ENCODE data around the gene APOLD1. TPM values are rescaled to one million over a fixed set of nuclear protein-coding genes. Genes with fewer than 3 reads are reported as not detected.
A peak's percentile ranks its signal among the peaks of the same experiment; 100 is the strongest.

APOLD1 gene
- polyA plus RNA-seq, 2 donors: 0.77 to 2.4 TPM

DNA sequence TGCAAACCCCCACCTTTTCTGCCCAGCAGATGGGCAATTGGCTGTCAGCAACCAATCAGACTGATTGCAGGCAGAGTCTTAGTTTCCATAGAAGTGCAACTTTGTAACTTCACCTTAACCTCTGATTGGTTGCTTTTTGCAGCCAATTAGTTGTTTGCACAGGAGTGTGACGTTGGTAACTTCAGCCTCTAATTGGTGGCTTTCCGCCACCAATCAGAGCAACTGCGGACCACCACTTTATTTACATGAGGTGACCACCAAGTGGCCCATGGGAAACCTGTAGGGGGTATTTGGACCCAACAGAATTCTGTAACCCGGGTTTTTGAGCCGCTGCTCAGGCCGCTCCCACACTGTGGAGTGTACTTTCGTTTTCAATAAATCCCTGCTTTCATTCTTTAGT is 36.0 kb upstream of the APOLD1 start:
- Histone ChIP-seq H3K27me3 (ENCODE audit: control insufficient read depth in 1 of 2, insufficient read depth in 2 of 2, low read length in 2 of 2) (no peaks in the 10 kb centered on the region), H3K4me1 (ENCODE audit: control insufficient read depth in 2 of 2, insufficient read depth in 2 of 2, low read length in 1 of 2) (peaks cover 0 to 2% of the 10 kb centered on the region in 2 donors), H3K4me3 (ENCODE audit: low read depth in 1 of 2, low read length in 2 of 2) (peak overlapping the region; percentile 20 to 49), H3K9me3 (ENCODE audit: control insufficient read depth in 2 of 2, insufficient read depth in 1 of 2, low read depth in 1 of 2, low read length in 1 of 2) (no peaks in the 10 kb centered on the region), H3K36me3 (ENCODE audit: control insufficient read depth in 2 of 2, insufficient read depth in 2 of 2, low read length in 1 of 2) (no peaks in the 10 kb centered on the region), H3K27ac (ENCODE audit: low read depth in 2 of 2, low read length in 1 of 2) (no peak overlapping the region)
- 52 to 68% methylated on average over 7 of the region's 7 CpGs for WGBS, 2 donors

DNA sequence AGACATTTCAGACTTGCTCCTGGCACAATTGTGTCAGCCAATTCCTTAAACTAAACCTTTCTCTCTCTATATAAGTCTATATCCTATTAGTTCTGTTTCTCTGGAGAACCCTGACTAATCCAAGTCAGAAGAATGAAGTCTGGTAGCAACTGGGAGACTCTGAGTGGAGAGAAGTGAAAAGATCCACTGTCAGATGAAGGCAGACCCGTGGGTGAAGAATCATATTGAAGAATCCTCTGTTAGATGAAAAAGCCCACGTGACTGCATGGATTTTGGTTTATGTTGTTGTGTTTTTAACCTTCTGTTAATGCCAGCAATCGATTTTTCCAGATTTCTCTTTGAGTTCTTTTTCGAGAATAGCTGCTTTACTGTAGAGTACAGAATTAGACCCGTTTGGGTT is 29.5 kb upstream of the APOLD1 start:
- H3K9me3 ChIP-seq (ENCODE audit: control insufficient read depth in 2 of 2, insufficient read depth in 1 of 2, low read depth in 1 of 2, low read length in 1 of 2): no peaks in the 10 kb centered on the region
- no peak overlapping the region for H3K4me3 ChIP-seq (ENCODE audit: low read depth in 1 of 2, low read length in 2 of 2)
- WGBS, 2 donors: 78 to 83% methylated on average over 5 of the region's 5 CpGs
- no peaks in the 10 kb centered on the region for H3K27me3 ChIP-seq (ENCODE audit: control insufficient read depth in 1 of 2, insufficient read depth in 2 of 2, low read length in 2 of 2)
- H3K4me1 ChIP-seq (ENCODE audit: control insufficient read depth in 2 of 2, insufficient read depth in 2 of 2, low read length in 1 of 2): no peaks in the 10 kb centered on the region
- H3K27ac ChIP-seq (ENCODE audit: low read depth in 2 of 2, low read length in 1 of 2): no peak overlapping the region
- H3K36me3 ChIP-seq (ENCODE audit: control insufficient read depth in 2 of 2, insufficient read depth in 2 of 2, low read length in 1 of 2): no peaks in the 10 kb centered on the region

- 86 to 88% methylated on average over 2 of the region's 2 CpGs for WGBS, 2 donors
Measured at GRCh38 chr12:12757121-12757520, 28.3 kb upstream of the APOLD1 start.

DNA sequence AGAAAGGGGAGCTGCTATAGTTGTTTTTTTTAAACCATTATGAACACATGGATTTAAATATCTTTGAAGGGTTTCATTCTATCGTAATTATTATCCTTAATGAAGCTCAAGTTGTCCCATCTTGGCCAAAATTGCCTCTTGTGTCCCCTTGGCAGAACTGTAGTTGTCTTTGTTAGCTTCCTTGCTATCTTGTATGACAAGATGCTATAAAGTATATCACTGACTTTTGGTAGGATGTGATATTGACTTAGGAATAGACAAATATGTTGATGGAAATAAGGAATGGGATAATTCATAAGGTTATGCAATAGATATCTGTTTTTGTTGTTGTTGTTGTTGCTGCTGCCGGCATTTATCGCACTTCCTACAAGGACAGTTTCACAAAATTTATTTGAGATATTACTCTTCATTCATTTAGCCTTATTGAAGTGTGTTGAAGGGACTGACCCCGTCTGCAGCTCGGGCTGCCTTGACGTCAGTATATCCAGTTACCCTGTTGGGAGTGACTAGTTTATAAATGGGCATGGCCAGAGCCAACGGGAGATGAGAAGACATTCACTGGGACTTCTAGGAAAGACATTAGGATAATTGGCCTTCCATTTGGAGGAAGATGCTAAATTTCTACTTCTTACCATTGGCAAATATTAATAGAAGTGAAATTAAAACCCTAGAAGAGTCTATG is 26.1 kb upstream of the APOLD1 start:
- H3K27ac ChIP-seq (ENCODE audit: low read depth in 2 of 2, low read length in 1 of 2): no peak overlapping the region
- H3K4me1 ChIP-seq (ENCODE audit: control insufficient read depth in 2 of 2, insufficient read depth in 2 of 2, low read length in 1 of 2): no peaks in the 10 kb centered on the region
- H3K4me3 ChIP-seq (ENCODE audit: low read depth in 1 of 2, low read length in 2 of 2): no peak overlapping the region
- no peaks in the 10 kb centered on the region for H3K9me3 ChIP-seq (ENCODE audit: control insufficient read depth in 2 of 2, insufficient read depth in 1 of 2, low read depth in 1 of 2, low read length in 1 of 2)
- H3K36me3 ChIP-seq (ENCODE audit: control insufficient read depth in 2 of 2, insufficient read depth in 2 of 2, low read length in 1 of 2): no peaks in the 10 kb centered on the region
- WGBS, 2 donors: 95 to 97% methylated on average over 7 of the region's 7 CpGs
- H3K27me3 ChIP-seq (ENCODE audit: control insufficient read depth in 1 of 2, insufficient read depth in 2 of 2, low read length in 2 of 2): no peaks in the 10 kb centered on the region

More at GRCh38 chr12:12757121-12757520, 28.3 kb upstream of the APOLD1 start:
- Histone ChIP-seq H3K36me3 (ENCODE audit: control insufficient read depth in 2 of 2, insufficient read depth in 2 of 2, low read length in 1 of 2) (no peaks in the 10 kb centered on the region), H3K4me1 (ENCODE audit: control insufficient read depth in 2 of 2, insufficient read depth in 2 of 2, low read length in 1 of 2) (no peaks in the 10 kb centered on the region), H3K9me3 (ENCODE audit: control insufficient read depth in 2 of 2, insufficient read depth in 1 of 2, low read depth in 1 of 2, low read length in 1 of 2) (no peaks in the 10 kb centered on the region), H3K27me3 (ENCODE audit: control insufficient read depth in 1 of 2, insufficient read depth in 2 of 2, low read length in 2 of 2) (no peaks in the 10 kb centered on the region), H3K27ac (ENCODE audit: low read depth in 2 of 2, low read length in 1 of 2) (no peak overlapping the region), H3K4me3 (ENCODE audit: low read depth in 1 of 2, low read length in 2 of 2) (no peak overlapping the region)

- Histone ChIP-seq H3K9me3 (ENCODE audit: control insufficient read depth in 2 of 2, insufficient read depth in 1 of 2, low read depth in 1 of 2, low read length in 1 of 2) (no peaks in the 10 kb centered on the region), H3K36me3 (ENCODE audit: control insufficient read depth in 2 of 2, insufficient read depth in 2 of 2, low read length in 1 of 2) (no peaks in the 10 kb centered on the region), H3K4me1 (ENCODE audit: control insufficient read depth in 2 of 2, insufficient read depth in 2 of 2, low read length in 1 of 2) (no peaks in the 10 kb centered on the region), H3K27ac (ENCODE audit: low read depth in 2 of 2, low read length in 1 of 2) (no peak overlapping the region), H3K4me3 (ENCODE audit: low read depth in 1 of 2, low read length in 2 of 2) (no peak overlapping the region), H3K27me3 (ENCODE audit: control insufficient read depth in 1 of 2, insufficient read depth in 2 of 2, low read length in 2 of 2) (no peaks in the 10 kb centered on the region)
Measured at GRCh38 chr12:12764824-12765223, 20.6 kb upstream of the APOLD1 start.

GRCh38 chr12:12770262-12770661 is 15.2 kb upstream of the APOLD1 start:
- no peaks in the 10 kb centered on the region for H3K9me3 ChIP-seq (ENCODE audit: control insufficient read depth in 2 of 2, insufficient read depth in 1 of 2, low read depth in 1 of 2, low read length in 1 of 2)
- WGBS, 2 donors: 92 to 98% methylated on average over 6 of the region's 6 CpGs
- no peaks in the 10 kb centered on the region for H3K4me1 ChIP-seq (ENCODE audit: control insufficient read depth in 2 of 2, insufficient read depth in 2 of 2, low read length in 1 of 2)
- no peak overlapping the region for H3K4me3 ChIP-seq (ENCODE audit: low read depth in 1 of 2, low read length in 2 of 2)
- H3K27ac ChIP-seq (ENCODE audit: low read depth in 2 of 2, low read length in 1 of 2): no peak overlapping the region
- H3K36me3 ChIP-seq (ENCODE audit: control insufficient read depth in 2 of 2, insufficient read depth in 2 of 2, low read length in 1 of 2): no peaks in the 10 kb centered on the region
- H3K27me3 ChIP-seq (ENCODE audit: control insufficient read depth in 1 of 2, insufficient read depth in 2 of 2, low read length in 2 of 2): no peaks in the 10 kb centered on the region

DNA sequence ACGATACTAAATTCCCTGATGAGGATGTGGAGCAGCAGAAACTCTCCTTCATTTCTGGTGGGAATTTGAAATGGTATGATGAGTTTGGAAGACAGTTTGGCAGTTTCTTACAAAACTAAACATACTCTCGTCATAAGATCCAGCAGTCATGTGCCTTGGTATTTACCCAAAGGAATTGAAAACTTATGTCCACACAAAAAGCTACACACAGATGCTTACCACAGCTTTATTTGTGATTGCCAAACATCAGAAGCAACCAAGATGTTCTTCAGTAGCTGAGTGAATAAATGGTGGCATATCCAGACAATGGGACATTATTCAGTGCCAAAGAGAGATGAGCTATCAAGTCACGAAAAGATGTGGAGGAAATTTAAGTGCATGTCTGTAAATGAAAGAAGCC is 10.7 kb upstream of the APOLD1 start:
- no peaks in the 10 kb centered on the region for H3K9me3 ChIP-seq (ENCODE audit: control insufficient read depth in 2 of 2, insufficient read depth in 1 of 2, low read depth in 1 of 2, low read length in 1 of 2)
- H3K4me1 ChIP-seq (ENCODE audit: control insufficient read depth in 2 of 2, insufficient read depth in 2 of 2, low read length in 1 of 2): no peaks in the 10 kb centered on the region
- 87 to 88% methylated on average over 3 of the region's 3 CpGs for WGBS, 2 donors
- no peaks in the 10 kb centered on the region for H3K36me3 ChIP-seq (ENCODE audit: control insufficient read depth in 2 of 2, insufficient read depth in 2 of 2, low read length in 1 of 2)
- no peak overlapping the region for H3K4me3 ChIP-seq (ENCODE audit: low read depth in 1 of 2, low read length in 2 of 2)
- no peaks in the 10 kb centered on the region for H3K27me3 ChIP-seq (ENCODE audit: control insufficient read depth in 1 of 2, insufficient read depth in 2 of 2, low read length in 2 of 2)
- no peak overlapping the region for H3K27ac ChIP-seq (ENCODE audit: low read depth in 2 of 2, low read length in 1 of 2)

GRCh38 chr12:12776261-12776660 is 9.2 kb upstream of the APOLD1 start:
- H3K4me1 ChIP-seq (ENCODE audit: control insufficient read depth in 2 of 2, insufficient read depth in 2 of 2, low read length in 1 of 2): no peaks in the 10 kb centered on the region
- WGBS, 2 donors: 42 to 51% methylated on average over 5 of the region's 5 CpGs

GRCh38 chr12:12777092-12777491 is 8.4 kb upstream of the APOLD1 start:
- no peaks in the 10 kb centered on the region for H3K9me3 ChIP-seq (ENCODE audit: control insufficient read depth in 2 of 2, insufficient read depth in 1 of 2, low read depth in 1 of 2, low read length in 1 of 2)
- H3K27me3 ChIP-seq (ENCODE audit: control insufficient read depth in 1 of 2, insufficient read depth in 2 of 2, low read length in 2 of 2): no peaks in the 10 kb centered on the region
- H3K4me3 ChIP-seq (ENCODE audit: low read depth in 1 of 2, low read length in 2 of 2): no peak overlapping the region
- no peaks in the 10 kb centered on the region for H3K4me1 ChIP-seq (ENCODE audit: control insufficient read depth in 2 of 2, insufficient read depth in 2 of 2, low read length in 1 of 2)
- H3K27ac ChIP-seq (ENCODE audit: low read depth in 2 of 2, low read length in 1 of 2): no peak overlapping the region
- H3K36me3 ChIP-seq (ENCODE audit: control insufficient read depth in 2 of 2, insufficient read depth in 2 of 2, low read length in 1 of 2): no peaks in the 10 kb centered on the region
- 86 to 88% methylated on average over 3 of the region's 3 CpGs for WGBS, 2 donors

More at GRCh38 chr12:12776261-12776660, 9.2 kb upstream of the APOLD1 start:
- no peak overlapping the region for H3K4me3 ChIP-seq (ENCODE audit: low read depth in 1 of 2, low read length in 2 of 2)
- H3K36me3 ChIP-seq (ENCODE audit: control insufficient read depth in 2 of 2, insufficient read depth in 2 of 2, low read length in 1 of 2): no peaks in the 10 kb centered on the region
- H3K27me3 ChIP-seq (ENCODE audit: control insufficient read depth in 1 of 2, insufficient read depth in 2 of 2, low read length in 2 of 2): no peaks in the 10 kb centered on the region
- no peaks in the 10 kb centered on the region for H3K9me3 ChIP-seq (ENCODE audit: control insufficient read depth in 2 of 2, insufficient read depth in 1 of 2, low read depth in 1 of 2, low read length in 1 of 2)
- H3K27ac ChIP-seq (ENCODE audit: low read depth in 2 of 2, low read length in 1 of 2): no peak overlapping the region

GRCh38 chr12:12779007-12779406 is 6.5 kb upstream of the APOLD1 start:
- Histone ChIP-seq H3K27ac (ENCODE audit: low read depth in 2 of 2, low read length in 1 of 2) (no peak overlapping the region), H3K9me3 (ENCODE audit: control insufficient read depth in 2 of 2, insufficient read depth in 1 of 2, low read depth in 1 of 2, low read length in 1 of 2) (no peaks in the 10 kb centered on the region), H3K36me3 (ENCODE audit: control insufficient read depth in 2 of 2, insufficient read depth in 2 of 2, low read length in 1 of 2) (no peaks in the 10 kb centered on the region), H3K4me1 (ENCODE audit: control insufficient read depth in 2 of 2, insufficient read depth in 2 of 2, low read length in 1 of 2) (no peaks in the 10 kb centered on the region), H3K27me3 (ENCODE audit: control insufficient read depth in 1 of 2, insufficient read depth in 2 of 2, low read length in 2 of 2) (no peaks in the 10 kb centered on the region), H3K4me3 (ENCODE audit: low read depth in 1 of 2, low read length in 2 of 2) (no peak overlapping the region)
- WGBS, 2 donors: 89 to 90% methylated on average over 2 of the region's 2 CpGs
